ENCODE data around the gene GP1BB.
"Not testable (repeated sequence)": the region's sequence is repeated elsewhere in the genome, so short reads cannot be mapped to it uniquely, and the experiment has no call there.

Gene GP1BB

DNA sequence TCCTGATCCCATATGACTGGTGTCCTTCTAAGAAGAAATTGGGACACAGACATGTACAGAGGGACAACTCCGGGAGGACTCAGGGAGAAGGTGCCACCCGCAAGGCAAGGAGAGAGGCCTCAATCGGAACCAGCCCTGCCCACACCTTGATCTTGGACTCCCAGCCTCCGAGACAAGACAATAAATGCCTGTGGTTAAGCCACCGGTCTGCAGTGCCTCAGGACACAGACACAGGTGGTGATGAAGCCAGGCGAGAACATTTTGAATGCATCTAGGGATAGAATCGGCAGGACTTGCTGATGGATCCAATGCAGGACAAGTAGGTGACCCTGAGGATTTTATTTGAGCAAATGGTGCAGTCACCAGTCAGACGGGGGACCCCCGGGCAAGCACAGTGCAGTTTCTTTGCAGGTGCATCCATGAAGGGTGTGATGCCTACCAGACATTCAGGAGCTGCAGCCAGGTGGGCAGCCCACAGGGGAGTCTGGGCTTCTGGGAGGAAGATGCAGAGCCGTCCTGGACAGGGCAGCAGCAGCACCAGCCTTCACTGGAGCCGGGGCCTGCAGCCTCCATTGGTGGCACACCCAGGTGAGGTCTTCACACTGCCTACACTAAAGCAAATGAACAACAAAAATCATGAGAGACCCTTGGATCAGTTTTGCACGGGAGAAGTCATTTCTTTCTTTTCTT is 29.2 kb upstream of the GP1BB start:
- DNase-seq = no peak

DNA sequence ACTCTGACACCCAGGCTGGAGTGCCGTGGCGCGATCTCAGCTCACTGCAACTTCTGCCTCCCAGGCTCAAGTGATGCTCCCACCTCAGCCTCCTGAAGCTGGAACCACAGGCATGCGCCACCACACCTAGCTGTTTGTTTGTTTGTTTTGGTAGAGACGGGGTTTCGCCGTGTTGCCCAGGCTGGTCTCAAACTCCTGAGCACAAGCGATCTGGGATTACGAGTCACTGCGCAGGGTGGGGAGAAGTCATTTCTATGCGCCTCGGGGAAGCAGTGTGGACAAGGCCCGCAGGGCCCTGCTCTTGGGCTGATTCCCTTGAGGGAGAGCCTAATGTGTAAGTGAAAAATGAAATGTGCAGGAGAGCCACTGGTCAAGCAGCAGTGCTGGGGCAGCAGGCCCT is 28.6 kb upstream of the GP1BB start:
- no peak for DNase-seq

DNA sequence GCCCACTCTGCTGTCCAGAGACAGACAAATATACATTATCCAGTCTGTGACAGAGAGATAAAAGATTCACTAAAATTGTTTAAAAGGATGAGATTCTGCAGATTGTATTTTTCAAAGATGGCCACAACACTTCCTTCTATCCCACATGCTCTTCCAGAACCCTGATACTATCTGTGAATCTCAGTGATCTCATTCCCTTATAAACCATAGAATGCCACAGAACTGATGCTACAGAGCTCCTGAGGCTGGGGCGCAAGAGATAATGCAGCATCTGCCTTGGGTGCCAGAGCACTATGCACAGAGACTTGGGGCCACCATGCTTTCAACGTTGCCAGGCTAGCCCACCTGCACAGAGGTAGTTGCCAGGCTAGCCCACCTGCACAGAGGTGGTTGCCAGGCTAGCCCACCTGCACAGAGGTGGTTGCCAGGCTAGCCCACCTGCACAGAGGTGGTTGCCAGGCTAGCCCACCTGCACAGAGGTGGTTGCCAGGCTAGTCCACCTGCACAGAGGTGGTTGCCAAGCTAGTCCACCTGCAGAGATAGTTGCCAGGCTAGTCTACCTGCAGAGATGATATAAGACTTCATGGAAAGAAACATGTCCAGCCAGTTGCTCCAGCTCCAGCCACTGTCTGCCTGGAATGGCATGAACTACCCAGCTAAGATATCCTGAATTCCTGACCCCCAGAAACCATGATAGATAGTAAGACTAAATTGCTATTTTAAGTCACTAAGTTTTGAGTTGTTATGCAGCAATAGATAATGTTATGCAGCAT is 26.6 kb upstream of the GP1BB start:
- no peak for DNase-seq

DNA sequence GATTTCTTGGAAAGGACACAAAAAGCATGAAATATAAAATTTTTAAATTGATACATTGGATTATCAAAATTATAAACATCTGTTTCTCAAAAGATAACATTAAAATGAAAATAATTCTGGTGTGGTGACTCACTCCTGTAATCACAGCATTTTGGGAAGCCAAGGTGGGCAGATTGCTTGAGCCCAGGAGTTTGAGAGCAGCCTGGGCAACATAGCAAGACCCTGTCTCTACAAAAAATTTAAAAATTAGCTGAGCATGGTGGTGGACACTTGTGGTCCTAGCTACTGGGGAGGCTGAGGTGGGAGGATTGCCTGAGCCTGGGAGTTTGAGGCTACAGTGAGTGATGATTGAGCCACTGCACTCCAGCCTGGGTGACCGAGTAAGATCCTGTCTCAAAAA is 25.5 kb upstream of the GP1BB start:
- DNase-seq = not testable (repeated sequence)

DNA sequence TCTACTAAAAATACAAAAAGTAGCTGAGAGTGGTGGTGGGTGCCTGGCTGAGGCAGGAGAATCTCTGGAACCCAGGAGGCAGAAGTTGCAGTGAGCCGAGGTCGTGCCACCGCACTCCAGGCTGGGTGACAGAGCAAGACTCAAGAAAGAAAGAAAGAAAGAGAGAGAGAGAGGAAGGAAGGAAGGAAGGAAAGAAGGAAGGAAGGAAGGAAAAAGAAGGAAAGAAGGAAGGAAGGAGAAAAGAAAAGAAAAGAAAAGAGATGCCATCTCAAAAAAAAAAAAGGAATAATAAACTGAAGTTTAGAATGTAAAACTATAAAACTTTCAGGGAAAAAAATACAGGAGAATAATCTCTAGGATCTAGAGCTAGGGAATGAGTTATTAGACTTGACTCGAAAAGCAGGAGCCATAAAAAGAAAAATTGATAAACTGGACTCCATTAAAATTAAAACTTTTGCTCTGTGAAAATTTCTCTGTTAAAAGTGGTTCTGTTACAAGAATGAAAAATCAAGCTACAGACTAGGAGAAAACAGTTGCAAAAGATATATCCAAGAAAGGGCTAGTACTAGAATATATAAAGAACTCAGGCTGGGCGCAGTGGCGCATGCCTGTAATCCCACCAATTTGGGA is 22.4 kb upstream of the GP1BB start:
- no peak for DNase-seq

DNA sequence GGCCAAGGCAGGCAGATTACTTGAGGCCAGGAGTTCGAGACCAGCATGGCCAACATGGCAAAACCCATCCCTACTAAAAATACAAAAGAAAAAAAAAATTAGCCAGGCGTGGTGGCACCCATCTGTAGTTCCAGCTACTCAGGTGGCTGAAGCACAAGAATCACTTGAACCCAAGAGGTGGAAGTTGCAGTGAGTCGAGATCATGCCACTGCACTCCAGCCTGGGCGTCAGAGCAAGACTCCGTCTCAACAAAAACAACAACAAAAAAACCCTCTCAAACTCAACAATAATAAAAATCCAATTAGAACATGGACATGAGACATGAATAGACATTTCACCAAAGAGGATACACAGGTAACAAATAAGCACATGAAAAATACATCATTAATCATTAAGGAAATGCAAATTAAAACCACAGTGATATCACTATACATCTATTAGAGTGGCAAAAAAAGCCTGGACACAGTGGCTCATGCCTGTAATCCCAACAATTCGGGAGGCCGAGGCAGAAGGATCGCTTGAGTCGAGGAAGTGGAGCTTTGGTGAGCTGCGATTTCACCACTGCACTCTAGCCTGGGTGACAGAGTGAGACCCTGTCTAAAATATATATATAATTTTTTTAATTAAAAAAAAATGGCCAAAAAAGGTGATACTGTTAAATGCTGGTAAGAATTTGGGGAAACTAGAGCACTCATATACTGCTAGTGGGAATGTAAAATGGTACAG is 21.8 kb upstream of the GP1BB start:
- no peak for DNase-seq

DNA sequence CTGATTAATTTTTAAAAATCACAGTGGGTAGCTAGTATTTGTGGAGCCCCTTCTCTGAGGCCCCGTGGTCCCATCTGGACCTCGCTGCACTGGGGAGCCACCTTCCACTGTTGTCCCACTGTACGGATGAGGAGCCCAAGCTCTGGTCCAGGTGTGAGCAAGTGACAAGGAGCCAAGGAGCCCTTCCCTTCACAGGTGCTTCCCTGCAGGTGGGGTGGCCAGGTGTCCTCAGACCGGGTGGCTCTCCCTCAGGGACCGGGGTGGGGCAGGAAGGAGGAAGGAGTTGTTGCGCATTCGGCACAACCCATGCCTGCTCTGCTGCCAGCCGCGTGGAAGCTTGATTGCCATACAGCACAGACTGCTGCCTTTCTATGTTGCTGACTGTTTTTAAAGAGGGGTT is 19.5 kb upstream of the GP1BB start:
- no peak for DNase-seq

DNA sequence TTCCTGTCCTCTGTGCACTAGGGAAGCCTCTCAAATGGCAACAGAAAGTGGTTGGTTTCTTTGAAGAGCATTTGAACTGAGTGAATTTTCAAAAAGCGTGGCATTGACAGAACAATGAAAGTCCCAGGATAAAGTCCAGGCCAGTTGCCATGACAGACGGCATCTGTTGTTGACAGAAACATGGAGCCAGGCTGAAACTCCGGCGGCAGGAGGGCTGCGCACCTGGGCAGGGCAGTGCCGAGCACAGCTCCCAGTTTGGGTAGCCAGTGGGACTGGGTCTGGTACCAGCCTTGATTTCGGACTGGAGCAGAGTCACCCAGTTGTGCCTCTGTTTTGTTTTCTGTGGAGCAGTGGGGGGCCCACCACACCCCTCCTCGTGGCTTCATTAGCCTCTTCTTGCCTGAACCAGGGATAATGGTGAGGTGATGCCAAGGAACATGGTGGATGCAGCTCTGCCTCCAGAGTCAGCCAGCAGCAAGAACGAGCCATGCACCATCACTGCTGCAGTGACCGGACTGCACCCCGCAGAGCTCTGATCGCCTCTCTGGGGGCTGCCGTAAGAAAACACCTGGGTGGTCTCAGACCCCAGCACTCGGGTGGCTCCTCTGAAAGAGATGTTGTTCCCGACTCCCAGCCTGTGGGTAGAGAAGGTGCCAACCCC is 18.9 kb upstream of the GP1BB start:
- no peak for DNase-seq

DNA sequence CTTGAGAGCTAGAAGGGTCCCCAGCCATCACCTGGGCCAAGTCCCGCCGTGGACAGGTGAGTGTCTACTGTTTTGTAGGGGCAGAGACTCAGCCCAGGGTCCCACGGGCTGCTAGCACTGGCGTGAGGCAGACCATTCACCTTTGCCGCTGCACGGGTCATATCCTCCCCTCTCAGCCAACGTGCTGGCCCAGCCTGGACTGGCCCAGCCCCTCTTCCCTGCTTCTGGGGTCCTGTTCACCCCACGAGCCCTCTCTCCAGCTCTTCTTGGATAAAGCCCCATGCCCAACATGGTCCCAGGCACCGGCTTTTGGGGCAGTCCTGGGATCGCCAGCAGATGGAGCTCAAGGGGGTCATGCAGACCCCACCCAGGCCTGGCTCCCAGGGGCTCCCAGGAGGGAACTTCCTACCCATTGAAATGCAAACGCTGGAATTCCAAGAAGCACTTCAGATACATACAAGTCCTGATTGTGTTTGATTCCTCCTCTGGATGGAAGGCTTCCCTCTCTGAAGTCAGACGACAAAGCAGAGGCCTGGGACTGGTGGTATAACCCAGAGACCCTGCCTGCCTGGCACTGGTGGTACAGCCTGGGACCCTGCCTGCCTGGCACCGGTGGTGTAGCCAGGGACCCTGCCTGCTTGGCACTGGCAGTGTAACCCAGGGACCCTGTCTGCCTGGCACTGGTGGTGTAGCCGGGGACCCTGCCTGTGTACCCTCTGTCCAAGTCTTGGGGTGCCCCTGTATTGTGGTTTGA is 18.0 kb upstream of the GP1BB start:
- no peak for DNase-seq

DNA sequence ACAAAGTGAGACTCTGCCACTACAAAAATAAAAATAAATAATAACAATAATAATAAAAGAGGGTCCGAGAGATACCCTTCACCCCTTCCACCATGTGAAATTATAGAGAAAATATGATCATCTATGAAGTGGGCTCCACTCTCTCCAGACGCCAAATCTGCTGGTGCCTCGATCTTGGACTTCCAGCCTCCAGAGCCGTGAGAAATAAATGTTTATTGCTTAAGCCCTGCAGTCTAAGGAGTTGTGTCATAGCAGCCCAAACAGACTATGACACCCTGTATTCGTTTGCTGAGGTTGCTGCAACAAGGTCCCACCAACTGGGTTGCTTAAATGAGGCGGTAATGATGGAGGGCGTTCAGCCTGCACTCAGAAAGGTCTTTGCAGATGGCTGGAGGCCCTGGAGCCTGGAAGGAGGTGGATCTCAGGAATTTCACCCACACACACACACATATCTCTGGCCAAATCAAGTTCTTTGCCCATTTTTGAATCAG is 16.6 kb upstream of the GP1BB start:
- no peak for DNase-seq

DNA sequence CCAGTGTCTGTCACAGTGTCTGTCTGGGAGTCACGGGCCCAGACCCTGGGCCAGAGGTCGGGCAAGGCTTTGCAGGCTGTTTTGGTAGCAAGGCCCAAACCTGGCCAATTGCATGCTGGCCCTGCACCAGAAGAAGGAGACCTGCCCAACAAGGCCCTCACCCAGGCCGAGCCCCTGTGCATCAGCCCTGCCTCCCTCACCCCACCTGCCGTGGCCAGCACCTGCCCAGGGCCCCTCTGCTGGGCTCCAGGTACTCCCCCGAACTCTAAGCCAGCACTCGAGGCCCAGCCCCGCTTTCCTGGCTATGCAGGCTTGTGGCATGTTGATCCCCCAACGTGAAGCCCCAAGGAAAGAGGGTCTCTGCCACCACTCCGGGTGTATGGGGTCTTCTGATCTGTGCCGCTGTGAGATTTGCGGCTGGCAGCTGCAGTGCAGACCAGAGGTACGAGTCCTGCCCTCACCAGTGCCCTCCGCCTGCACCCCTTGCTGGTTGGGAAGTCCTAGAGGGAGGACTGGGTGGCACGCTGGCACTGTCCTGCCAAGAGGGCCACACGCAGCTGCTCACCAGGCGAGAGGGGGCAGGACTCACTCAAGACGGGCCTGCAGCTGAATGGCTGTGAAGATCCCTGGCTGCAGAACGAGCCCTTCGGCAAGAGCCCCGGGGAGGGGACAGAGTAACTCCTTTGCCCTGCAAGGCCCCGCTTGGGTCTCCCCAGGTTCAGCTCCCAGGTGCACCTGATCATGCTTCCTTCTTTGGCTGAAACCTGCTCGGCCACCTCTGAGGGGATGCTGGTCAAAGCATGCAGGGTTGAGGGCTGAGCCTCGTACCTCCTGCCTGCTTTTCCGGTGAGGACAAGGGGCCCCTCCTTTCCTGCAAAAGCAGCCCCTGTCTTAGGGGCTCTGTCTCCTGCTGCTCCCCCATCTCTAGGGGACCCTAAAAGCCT is 15.7 kb upstream of the GP1BB start:
- DNase-seq = no peak

DNA sequence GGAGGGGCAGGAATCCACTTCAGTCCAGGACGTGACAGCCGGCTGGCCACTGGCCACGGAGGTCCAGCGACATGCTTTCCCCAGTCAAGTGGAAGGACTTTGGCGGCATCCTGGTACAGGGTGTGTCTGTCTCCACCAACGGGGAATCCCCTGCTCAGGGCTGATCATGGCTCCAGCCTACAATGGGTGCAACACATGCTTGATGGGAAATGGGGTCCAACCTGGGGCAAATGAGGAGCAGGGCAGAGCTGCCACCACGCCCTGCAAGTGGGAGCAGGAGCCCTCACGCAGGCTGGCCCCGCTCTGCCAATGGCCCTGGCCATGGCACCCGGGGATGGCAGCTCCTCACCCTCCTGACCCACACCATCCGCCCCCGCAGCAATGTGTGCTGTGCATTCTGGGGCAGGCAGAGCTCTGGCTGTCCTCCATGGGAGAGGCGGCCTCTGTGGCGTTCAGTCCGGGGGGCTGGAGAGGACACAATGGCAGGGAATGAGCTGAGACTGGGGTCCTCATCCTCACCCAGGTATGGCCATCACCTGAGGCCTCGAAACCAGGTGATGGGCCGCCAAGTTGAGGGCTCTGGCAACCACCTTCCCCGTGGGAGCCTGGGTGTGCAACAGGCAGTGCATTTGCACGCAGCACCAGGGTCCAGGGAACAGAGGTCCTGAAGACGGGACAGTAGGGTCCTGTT is 14.9 kb upstream of the GP1BB start:
- no peak for DNase-seq

DNA sequence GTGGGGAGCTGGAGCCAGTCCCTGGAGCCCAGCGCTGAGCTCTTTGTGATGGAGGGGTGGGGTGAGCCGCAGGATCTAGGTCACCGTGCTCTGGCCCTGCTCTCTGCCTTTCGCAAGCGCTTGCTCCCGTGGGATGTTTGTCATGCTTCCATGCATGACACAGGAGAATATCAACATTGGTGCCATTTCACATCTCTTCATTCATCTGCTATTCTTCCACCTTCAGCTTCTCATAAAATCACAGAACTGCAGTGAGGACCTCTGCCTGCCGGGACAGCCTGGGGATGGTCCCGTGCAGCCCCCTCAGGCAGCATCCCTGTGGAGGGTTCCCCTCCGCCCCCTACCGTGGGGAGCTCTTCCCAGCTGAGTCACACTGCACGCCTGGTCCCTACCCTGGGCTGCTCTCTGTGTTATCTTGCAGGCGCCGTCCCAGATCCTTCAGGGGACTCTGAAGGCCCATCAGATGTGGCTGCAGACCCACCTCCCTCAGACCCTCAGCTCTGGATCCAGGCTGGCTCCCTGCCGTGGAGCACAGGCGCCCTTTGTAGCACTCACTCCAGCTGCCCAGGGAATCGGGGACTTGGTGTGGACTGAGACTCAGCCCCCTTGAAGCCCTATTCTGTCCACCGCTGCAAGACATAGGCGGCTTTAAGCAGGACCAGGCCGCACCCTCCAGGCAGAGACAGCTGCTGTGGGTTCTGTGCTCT is 14.1 kb upstream of the GP1BB start:
- no peak for DNase-seq

DNA sequence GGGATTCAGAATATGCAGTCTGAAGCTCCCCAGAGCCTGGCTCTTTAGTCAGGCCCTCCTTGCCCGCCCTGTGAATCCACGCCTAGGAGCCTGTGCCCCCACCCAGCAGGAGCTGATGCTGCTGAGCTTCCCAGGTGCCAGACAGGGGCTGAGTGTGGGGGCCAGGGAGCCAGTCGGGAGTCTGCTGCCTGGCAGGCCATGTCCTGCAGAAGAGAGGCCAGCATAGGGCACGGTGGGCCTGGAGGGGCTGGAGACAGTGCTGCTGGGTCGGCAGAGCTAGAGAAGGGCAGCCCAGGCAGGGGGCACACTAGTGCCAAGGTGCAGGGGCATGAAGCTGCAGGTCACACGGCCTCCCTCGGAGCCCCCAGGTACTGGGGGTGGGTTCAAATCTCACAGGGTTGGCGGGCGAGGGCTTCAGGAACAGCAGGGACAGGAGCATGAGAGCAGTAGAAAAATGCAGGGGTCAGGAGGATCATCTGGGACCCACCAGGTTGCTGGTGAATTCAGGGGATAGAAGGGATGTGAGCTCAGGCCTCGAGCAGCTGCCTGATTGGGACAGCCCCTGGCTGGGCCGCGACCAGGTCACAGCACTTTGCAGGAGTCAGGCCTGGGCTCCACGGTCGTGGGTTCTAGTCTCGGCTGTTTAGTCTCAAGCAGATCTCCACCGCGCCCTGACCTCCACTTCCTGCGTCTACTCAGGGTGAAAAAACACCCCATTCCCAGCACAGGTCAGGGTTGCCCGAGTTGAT is 13.1 kb upstream of the GP1BB start:
- no peak for DNase-seq

DNA sequence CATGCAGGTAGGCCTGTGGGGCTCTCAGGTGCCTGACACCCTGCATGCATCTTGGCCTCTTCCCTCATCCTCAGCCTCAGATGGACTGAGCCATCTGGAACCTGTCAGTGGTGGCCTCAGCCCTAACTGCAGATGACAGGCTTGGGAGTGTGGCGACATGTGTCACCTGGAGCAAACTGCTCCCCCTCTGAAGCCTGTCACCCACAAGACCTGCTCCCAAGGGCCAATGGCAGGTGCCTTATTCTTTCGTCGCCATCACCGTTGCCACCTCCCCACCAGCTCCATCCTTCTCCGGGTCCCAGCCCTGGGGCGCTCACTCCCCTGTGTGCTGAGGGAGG is 12.6 kb upstream of the GP1BB start:
- DNase-seq = no peak

DNA sequence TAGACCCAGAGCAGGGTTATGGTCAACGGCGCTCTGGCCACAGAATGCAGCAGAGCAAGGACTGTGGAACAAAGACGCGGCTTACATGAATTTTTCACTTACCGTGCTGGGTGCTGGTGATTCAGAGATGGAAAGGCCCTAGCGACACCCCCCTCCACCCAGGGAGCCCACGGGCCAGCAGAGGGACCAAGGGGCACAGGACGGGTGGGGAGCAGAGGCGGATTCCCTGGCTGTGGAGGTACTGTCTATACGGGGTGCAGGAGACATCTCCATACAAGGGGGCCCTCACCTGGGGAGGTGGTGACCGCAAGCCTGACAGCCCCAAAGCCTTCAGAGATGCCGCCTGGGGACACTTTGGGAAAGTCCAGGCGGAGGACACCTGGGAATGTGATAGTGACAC is 10.1 kb upstream of the GP1BB start:
- DNase-seq = no peak

DNA sequence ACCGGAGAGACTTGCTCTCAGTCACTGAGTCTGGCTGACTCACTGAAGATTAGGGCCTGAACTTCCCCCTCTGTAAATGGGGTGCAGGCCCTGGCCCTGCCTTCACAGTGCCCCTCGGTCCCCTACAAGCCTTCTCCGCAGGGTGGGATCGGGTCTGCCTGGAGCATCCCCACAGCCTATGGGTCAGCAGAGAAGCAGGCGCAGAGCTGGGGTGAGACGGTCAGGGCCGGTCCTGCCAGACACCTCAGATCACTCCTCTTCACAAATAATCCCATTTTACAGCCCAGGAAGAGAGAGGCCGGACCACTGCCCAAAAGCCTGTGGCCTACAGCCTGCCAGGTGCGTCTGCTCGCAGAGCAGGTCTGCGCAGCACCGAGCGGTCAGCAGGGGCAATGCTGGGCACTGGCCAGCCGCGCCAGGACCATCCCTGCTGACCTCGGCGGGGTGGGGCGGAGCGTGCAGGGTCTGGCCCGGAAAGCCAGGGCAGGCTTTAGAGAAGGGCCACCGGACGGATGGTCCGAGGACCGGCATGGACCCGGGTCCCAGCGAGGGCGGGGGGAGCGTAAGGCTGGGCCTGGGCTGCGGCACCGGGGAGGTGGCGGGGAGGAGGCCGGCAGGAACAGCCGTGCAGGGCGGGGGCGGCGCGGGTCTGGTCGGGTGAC is 9.6 kb upstream of the GP1BB start:
- no peak for DNase-seq
